NCI-H2196 (cell line): ENCODE results near the gene STRIP2.
"Not testable (repeated sequence)": the region's sequence is repeated elsewhere in the genome, so short reads cannot be mapped to it uniquely, and the experiment has no call there.

Experiments used
- DNase-seq: peaks from one replicate; lab custom pipeline; 2025; ENCODE audit not compliant: unreplicated experiment; lab: John Stamatoyannopoulos, UW

STRIP2 gene

GRCh38 chr7:129433847-129434674, at the start of gene STRIP2:
STRIP2 (plus strand) TSS chr7:129434432; CDS start chr7:129434473, 41 bp downstream.
- peak; percentile 87 for DNase-seq

GRCh38 chr7:129385116-129385515, 49.1 kb upstream of the STRIP2 start:
- DNase-seq: no peak

- no peak for DNase-seq
Observed at GRCh38 chr7:129385598-129385997, 48.6 kb upstream of the STRIP2 start.

- no peak for DNase-seq
Observed at GRCh38 chr7:129386506-129386905, 47.7 kb upstream of the STRIP2 start.

GRCh38 chr7:129387537-129387936, 46.7 kb upstream of the STRIP2 start:
- DNase-seq: no peak

- no peak for DNase-seq
Observed at GRCh38 chr7:129388333-129389098, 45.7 kb upstream of the STRIP2 start.

GRCh38 chr7:129389829-129390228, 44.4 kb upstream of the STRIP2 start:
- no peak for DNase-seq

GRCh38 chr7:129390314-129390713, 43.9 kb upstream of the STRIP2 start:
- no peak for DNase-seq

GRCh38 chr7:129391546-129392171, 42.6 kb upstream of the STRIP2 start:
- DNase-seq: no peak

GRCh38 chr7:129393255-129393654, 41.0 kb upstream of the STRIP2 start:
- no peak for DNase-seq

GRCh38 chr7:129394101-129394500, 40.1 kb upstream of the STRIP2 start:
- no peak for DNase-seq

GRCh38 chr7:129394982-129395914, 39.0 kb upstream of the STRIP2 start:
- no peak for DNase-seq

- DNase-seq: no peak
Observed at GRCh38 chr7:129401228-129401966, 32.8 kb upstream of the STRIP2 start.

- no peak for DNase-seq
Observed at GRCh38 chr7:129401967-129402860, 32.0 kb upstream of the STRIP2 start.

- DNase-seq: no peak
Observed at GRCh38 chr7:129405527-129405926, 28.7 kb upstream of the STRIP2 start.

GRCh38 chr7:129410238-129410637, 24.0 kb upstream of the STRIP2 start:
- DNase-seq: not testable (repeated sequence)

GRCh38 chr7:129412501-129412900, 21.7 kb upstream of the STRIP2 start:
- DNase-seq: no peak

GRCh38 chr7:129417073-129417472, 17.2 kb upstream of the STRIP2 start:
- DNase-seq: no peak

- no peak for DNase-seq
Observed at GRCh38 chr7:129421717-129422250, 12.4 kb upstream of the STRIP2 start.
